Stimulated activated CD4-positive, alpha-beta T cell treated with anti-CD3 and anti-CD28 coated beads, Interleukin-4, amount 100 ng/mL, for 48 hours (primary cell): ENCODE results near the gene CYP2A7.
"Not testable (repeated sequence)": the region's sequence is repeated elsewhere in the genome, so short reads cannot be mapped to it uniquely, and the experiment has no call there.

ENCODE experiments used
- DNase-seq, 2 donors: peaks; one replicate each; pipeline ENCODE4 v3.0.0-alpha.2; 2020; ENCODE audit warnings: low read depth in 2 of 2

The CYP2A7 gene

GRCh38 chr19:40842997-40843652 is 38.9 kb downstream of the CYP2A7 start:
- DNase-seq: not testable (repeated sequence)

- not testable (repeated sequence) for DNase-seq
Measured at GRCh38 chr19:40842012-40842411, 40.0 kb downstream of the CYP2A7 start.

- not testable (repeated sequence) for DNase-seq
Measured at GRCh38 chr19:40838477-40838876, 43.6 kb downstream of the CYP2A7 start.

- no peak for DNase-seq
Measured at GRCh38 chr19:40836754-40837429, 45.1 kb downstream of the CYP2A7 start.

DNA sequence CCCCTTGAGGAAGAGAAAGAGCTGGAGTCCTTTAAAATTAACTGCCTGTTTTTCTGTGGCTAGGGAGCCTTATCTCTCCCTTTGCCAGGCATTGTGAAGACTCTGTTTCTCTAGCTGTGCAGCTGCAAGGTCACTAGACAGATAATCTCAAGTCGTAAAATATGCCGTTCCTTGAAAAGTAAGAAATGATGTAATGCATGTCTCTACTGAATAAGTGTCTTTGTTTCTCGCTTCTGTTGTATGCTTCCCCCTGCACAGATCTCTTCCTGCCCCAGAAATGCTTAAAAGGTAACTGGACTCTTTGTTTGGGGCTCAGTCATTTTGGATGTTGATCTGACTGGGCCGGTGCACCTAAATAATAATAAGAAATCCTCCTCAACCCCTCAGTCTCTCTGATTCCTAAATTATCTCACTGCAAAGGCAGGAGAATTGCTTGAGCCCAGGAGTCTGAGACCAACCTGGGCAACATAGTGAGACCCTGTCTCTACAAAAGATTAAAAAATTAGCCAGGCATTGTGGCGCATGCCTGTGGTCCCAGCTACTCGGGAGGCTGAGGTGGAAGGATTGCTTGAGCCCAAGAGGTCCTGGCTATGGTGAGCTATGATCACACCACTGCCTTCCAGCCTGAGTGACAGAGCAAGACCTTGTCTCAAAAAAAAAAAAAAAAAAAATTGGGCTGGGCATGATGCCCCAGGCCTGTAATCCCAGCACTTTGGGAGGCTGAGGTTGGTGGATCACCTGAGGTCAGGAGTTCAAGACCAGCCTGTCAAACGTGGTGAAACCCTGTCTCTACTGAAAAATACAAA is 48.1 kb downstream of the CYP2A7 start:
- not testable (repeated sequence) for DNase-seq

- not testable (repeated sequence) for DNase-seq
Measured at GRCh38 chr19:40832431-40832790, 49.6 kb downstream of the CYP2A7 start.

DNA sequence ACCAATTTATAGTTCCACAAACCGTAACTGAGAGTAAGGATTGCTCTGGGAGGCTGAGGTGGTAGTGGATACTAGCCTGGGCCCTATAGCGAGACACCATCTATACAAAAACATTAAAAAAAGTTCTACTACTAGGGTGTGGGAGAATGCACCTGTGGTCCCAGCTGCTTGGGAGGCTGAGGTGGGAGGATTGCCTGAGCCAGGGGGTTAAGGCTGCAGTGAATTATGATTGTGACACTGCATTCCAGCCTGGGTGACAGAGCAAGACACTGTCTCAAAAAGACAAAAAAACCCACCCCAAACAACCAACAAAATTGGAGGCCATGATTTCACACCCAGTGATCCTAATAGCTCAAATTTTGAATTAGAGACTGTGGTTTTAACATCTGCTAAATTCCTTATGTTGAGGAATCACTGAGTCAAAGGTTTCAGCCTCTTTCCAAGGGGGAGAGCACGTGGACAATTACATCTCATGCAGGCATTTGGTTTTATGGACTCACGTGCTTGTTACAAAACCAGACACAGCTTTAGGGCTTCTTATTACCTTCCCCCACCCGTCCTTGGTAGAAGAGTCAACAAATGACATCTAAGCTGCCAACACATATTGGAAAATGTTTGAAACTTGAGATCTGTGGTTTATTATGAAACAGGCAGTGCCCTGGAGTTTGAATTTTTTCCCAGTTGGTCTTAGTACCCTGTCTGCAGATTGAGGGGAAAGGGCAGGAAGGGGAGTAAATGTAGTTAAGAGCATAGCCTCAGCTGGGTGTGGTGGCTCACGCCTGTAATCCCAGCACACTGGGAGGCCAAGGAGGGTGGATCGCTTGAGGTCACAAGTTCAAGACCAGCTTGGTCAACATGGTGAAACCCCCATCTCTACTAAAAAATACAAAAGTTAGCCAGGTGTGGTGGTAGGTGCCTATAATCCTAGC is 50.3 kb downstream of the CYP2A7 start:
- DNase-seq: no peak

- DNase-seq: not testable (repeated sequence)
Measured at GRCh38 chr19:40830741-40831140, 51.3 kb downstream of the CYP2A7 start.

GRCh38 chr19:40829205-40829604 is 52.8 kb downstream of the CYP2A7 start:
- DNase-seq: no peak

DNA sequence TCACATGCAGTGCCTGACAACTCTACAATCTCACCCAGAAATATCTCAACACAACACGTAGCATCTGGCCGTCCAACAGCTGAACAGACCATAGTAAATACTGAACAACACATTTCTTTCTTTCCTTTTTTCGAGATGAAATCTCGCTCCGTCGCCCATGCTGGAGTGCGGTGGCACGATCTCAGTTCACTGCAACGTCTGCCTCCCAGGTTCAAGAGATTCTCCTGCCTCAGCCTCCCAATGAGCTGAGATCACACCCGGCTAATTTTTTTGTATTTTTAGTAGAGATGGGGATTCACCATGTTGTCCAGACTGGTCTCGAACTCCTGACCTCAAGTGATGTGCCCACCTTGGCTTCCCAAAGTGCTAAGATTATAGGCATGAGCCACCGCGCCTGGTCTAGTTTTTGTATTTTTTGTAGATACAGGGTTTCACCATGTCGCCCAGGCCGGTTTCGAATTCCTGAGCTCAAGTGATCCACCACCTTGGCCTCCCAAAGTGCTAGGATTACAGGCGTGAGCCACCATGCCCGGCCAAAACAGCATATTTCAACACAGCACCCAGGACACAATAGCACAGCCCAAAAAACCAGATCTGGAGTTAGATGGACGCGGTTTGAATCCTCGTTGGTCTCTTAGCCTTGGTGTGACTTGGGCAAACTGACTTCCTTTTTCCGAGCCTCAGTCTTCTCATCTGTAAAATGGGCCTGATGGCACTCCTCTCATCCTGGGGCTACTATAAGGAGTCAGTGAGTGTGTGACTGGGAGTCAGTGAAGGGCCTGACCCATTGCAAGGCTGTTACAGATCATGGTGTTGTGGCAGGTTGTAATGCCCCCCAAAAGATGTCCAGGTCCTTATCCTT is 54.4 kb downstream of the CYP2A7 start:
- no peak for DNase-seq

- not testable (repeated sequence) for DNase-seq
Measured at GRCh38 chr19:40826699-40827385, 55.2 kb downstream of the CYP2A7 start.

DNA sequence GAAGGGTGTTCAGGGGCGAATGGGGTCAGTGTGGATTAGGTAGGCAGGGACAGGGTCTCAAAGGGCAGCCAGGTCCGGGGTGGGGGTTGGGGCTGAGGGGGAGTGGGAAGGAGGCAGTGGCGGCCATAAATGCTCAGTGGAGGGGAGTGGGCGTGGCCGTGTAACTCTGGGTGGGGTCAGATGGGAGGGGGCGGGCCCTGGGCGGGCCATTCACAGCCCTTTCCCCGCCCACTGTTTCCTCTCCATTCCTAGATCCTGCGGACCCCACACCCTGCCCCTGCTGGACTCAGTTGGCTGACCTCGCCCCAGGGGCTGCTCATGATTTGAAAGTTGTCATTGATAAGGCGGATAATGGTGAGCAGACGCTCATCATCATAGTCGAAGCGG is 55.7 kb downstream of the CYP2A7 start:
- DNase-seq: not testable (repeated sequence)

DNA sequence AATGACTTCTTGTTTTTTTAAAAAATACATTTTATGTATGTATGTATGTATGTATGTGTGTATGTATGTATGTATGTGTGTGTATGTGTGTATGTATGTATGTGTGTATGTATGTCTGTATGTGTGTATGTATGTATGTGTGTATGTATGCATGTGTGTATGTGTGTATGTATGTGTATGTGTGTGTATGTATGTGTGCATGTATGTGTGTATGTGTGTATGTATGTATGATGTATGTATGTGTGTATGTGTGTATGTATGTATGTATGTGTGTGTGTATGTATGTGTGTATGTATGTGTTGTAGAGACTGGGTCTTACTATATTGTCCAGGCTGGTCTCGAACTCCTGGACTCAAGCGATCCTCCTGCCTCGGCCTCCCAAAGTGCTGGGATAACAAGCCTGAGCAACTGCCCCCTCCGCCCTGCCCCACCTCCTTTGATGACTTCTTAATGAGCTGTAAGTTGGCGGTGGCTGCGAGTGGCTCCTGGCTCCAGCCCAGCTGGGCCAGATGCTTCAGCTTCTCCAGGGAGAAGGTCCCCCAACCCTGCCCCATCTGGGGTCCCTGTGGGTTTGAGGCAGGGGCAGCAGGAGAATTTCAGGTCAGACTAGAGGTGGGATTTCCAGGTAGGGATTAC is 56.5 kb downstream of the CYP2A7 start:
- not testable (repeated sequence) for DNase-seq
